ENCODE data around the gene JAKMIP1.

JAKMIP1 gene

GRCh38 chr4:6121941-6122340 is 78.4 kb downstream of the JAKMIP1 start:
- Mint-ChIP-seq H3K27ac (no peak overlapping the region), H3K9me3 (no peaks in the 10 kb centered on the region), H3K27me3 (peaks cover 4% of the 10 kb centered on the region), H3K36me3 (ENCODE audit: low read depth) (no peaks in the 10 kb centered on the region), H3K4me1 (ENCODE audit: low read depth) (no peaks in the 10 kb centered on the region), H3K4me3 (no peak overlapping the region)
- DNase-seq: no peak

- Mint-ChIP-seq H3K27ac (no peak overlapping the region), H3K9me3 (no peaks in the 10 kb centered on the region)
Observed at GRCh38 chr4:6121276-6121850, 79.0 kb downstream of the JAKMIP1 start.

GRCh38 chr4:6120361-6120760 is 80.0 kb downstream of the JAKMIP1 start:
- H3K4me3 Mint-ChIP-seq: no peak overlapping the region
- H3K27me3 Mint-ChIP-seq: peaks cover 15% of the 10 kb centered on the region
- H3K36me3 Mint-ChIP-seq (ENCODE audit: low read depth): no peaks in the 10 kb centered on the region
- no peaks in the 10 kb centered on the region for H3K9me3 Mint-ChIP-seq
- H3K4me1 Mint-ChIP-seq (ENCODE audit: low read depth): no peaks in the 10 kb centered on the region
- DNase-seq: no peak
- H3K27ac Mint-ChIP-seq: no peak overlapping the region

More at GRCh38 chr4:6121276-6121850, 79.0 kb downstream of the JAKMIP1 start:
- DNase-seq: no peak
- H3K4me1 Mint-ChIP-seq (ENCODE audit: low read depth): no peaks in the 10 kb centered on the region
- no peaks in the 10 kb centered on the region for H3K36me3 Mint-ChIP-seq (ENCODE audit: low read depth)
- H3K27me3 Mint-ChIP-seq: peaks cover 10% of the 10 kb centered on the region
- H3K4me3 Mint-ChIP-seq: no peak overlapping the region

- Mint-ChIP-seq H3K9me3 (no peaks in the 10 kb centered on the region), H3K27ac (no peak overlapping the region), H3K4me1 (ENCODE audit: low read depth) (no peaks in the 10 kb centered on the region), H3K36me3 (ENCODE audit: low read depth) (no peaks in the 10 kb centered on the region), H3K27me3 (peaks cover 19% of the 10 kb centered on the region), H3K4me3 (no peak overlapping the region)
- no peak for DNase-seq
Observed at GRCh38 chr4:6119507-6120020, 80.8 kb downstream of the JAKMIP1 start.

GRCh38 chr4:6118201-6118600 is 82.1 kb downstream of the JAKMIP1 start:
- no peak for DNase-seq
- Mint-ChIP-seq H3K4me3 (no peak overlapping the region), H3K36me3 (ENCODE audit: low read depth) (no peaks in the 10 kb centered on the region), H3K9me3 (no peaks in the 10 kb centered on the region), H3K27me3 (peaks cover 24% of the 10 kb centered on the region), H3K27ac (no peak overlapping the region), H3K4me1 (ENCODE audit: low read depth) (no peaks in the 10 kb centered on the region)

GRCh38 chr4:6116696-6117285 is 83.6 kb downstream of the JAKMIP1 start:
- DNase-seq: no peak
- Mint-ChIP-seq H3K27ac (no peak overlapping the region), H3K4me3 (no peak overlapping the region), H3K9me3 (no peaks in the 10 kb centered on the region), H3K4me1 (ENCODE audit: low read depth) (no peaks in the 10 kb centered on the region), H3K36me3 (ENCODE audit: low read depth) (no peaks in the 10 kb centered on the region), H3K27me3 (peaks cover 24% of the 10 kb centered on the region)

- Mint-ChIP-seq H3K36me3 (ENCODE audit: low read depth) (no peaks in the 10 kb centered on the region), H3K4me1 (ENCODE audit: low read depth) (no peaks in the 10 kb centered on the region), H3K9me3 (no peaks in the 10 kb centered on the region), H3K27me3 (peaks cover 24% of the 10 kb centered on the region), H3K4me3 (no peak overlapping the region), H3K27ac (no peak overlapping the region)
- no peak for DNase-seq
Observed at GRCh38 chr4:6115746-6116586, 84.4 kb downstream of the JAKMIP1 start.

GRCh38 chr4:6115342-6115741 is 85.0 kb downstream of the JAKMIP1 start:
- no peak overlapping the region for H3K4me3 Mint-ChIP-seq
- DNase-seq: no peak
- no peak overlapping the region for H3K27ac Mint-ChIP-seq
- no peaks in the 10 kb centered on the region for H3K36me3 Mint-ChIP-seq (ENCODE audit: low read depth)
- H3K4me1 Mint-ChIP-seq (ENCODE audit: low read depth): no peaks in the 10 kb centered on the region
- H3K27me3 Mint-ChIP-seq: peaks cover 24% of the 10 kb centered on the region
- H3K9me3 Mint-ChIP-seq: no peaks in the 10 kb centered on the region

- no peaks in the 10 kb centered on the region for H3K9me3 Mint-ChIP-seq
- H3K36me3 Mint-ChIP-seq (ENCODE audit: low read depth): no peaks in the 10 kb centered on the region
- H3K4me3 Mint-ChIP-seq: no peak overlapping the region
- H3K27ac Mint-ChIP-seq: no peak overlapping the region
- H3K27me3 Mint-ChIP-seq: peaks cover 24% of the 10 kb centered on the region
- DNase-seq: no peak
- no peaks in the 10 kb centered on the region for H3K4me1 Mint-ChIP-seq (ENCODE audit: low read depth)
Observed at GRCh38 chr4:6114601-6115000, 85.7 kb downstream of the JAKMIP1 start.

- Mint-ChIP-seq H3K27me3 (peaks cover 24% of the 10 kb centered on the region), H3K27ac (no peak overlapping the region), H3K9me3 (no peaks in the 10 kb centered on the region), H3K36me3 (ENCODE audit: low read depth) (no peaks in the 10 kb centered on the region), H3K4me3 (no peak overlapping the region), H3K4me1 (ENCODE audit: low read depth) (no peaks in the 10 kb centered on the region)
- DNase-seq: no peak
Observed at GRCh38 chr4:6114181-6114580, 86.2 kb downstream of the JAKMIP1 start.

- H3K27me3 Mint-ChIP-seq: peaks cover 24% of the 10 kb centered on the region
- no peaks in the 10 kb centered on the region for H3K4me1 Mint-ChIP-seq (ENCODE audit: low read depth)
Observed at GRCh38 chr4:6113641-6114040, 86.7 kb downstream of the JAKMIP1 start.

GRCh38 chr4:6112606-6113290 is 87.6 kb downstream of the JAKMIP1 start:
- no peak for DNase-seq
- H3K27ac Mint-ChIP-seq: no peak overlapping the region
- H3K4me1 Mint-ChIP-seq (ENCODE audit: low read depth): no peaks in the 10 kb centered on the region
- H3K4me3 Mint-ChIP-seq: no peak overlapping the region
- H3K36me3 Mint-ChIP-seq (ENCODE audit: low read depth): no peaks in the 10 kb centered on the region
- H3K27me3 Mint-ChIP-seq: peaks cover 24% of the 10 kb centered on the region
- H3K9me3 Mint-ChIP-seq: no peaks in the 10 kb centered on the region

More at GRCh38 chr4:6113641-6114040, 86.7 kb downstream of the JAKMIP1 start:
- Mint-ChIP-seq H3K27ac (no peak overlapping the region), H3K4me3 (no peak overlapping the region), H3K9me3 (no peaks in the 10 kb centered on the region), H3K36me3 (ENCODE audit: low read depth) (no peaks in the 10 kb centered on the region)
- no peak for DNase-seq

GRCh38 chr4:6111354-6111960 is 88.9 kb downstream of the JAKMIP1 start:
- H3K36me3 Mint-ChIP-seq (ENCODE audit: low read depth): no peaks in the 10 kb centered on the region

GRCh38 chr4:6110681-6111353 is 89.5 kb downstream of the JAKMIP1 start:
- DNase-seq: no peak
- Mint-ChIP-seq H3K9me3 (no peaks in the 10 kb centered on the region), H3K36me3 (ENCODE audit: low read depth) (no peaks in the 10 kb centered on the region), H3K4me1 (ENCODE audit: low read depth) (no peaks in the 10 kb centered on the region), H3K27me3 (peaks cover 16% of the 10 kb centered on the region), H3K4me3 (no peak overlapping the region), H3K27ac (no peak overlapping the region)

More at GRCh38 chr4:6111354-6111960, 88.9 kb downstream of the JAKMIP1 start:
- H3K9me3 Mint-ChIP-seq: no peaks in the 10 kb centered on the region
- no peak for DNase-seq
- no peak overlapping the region for H3K4me3 Mint-ChIP-seq
- H3K4me1 Mint-ChIP-seq (ENCODE audit: low read depth): no peaks in the 10 kb centered on the region
- H3K27ac Mint-ChIP-seq: no peak overlapping the region
- peaks cover 15% of the 10 kb centered on the region for H3K27me3 Mint-ChIP-seq
